GM12873 (cell line): ENCODE data around the gene ARHGEF16.

Source experiments
- CTCF ChIP-seq: IDR thresholded peaks from 2 replicates; pipeline ENCODE4 v1.5.1; 2012; ENCODE audit warnings: low read depth, mild to moderate bottlenecking, moderate library complexity, low read length, control low read depth; ENCODE audit not compliant: insufficient read depth; ENCODE audit errors: missing control alignments

The ARHGEF16 gene

GRCh38 chr1:3521426-3521825 is 67.0 kb downstream of the ARHGEF16 start:
- TF ChIP-seq CTCF = no peak

GRCh38 chr1:3522112-3522511 is 67.6 kb downstream of the ARHGEF16 start:
- no peak for TF ChIP-seq CTCF

GRCh38 chr1:3522564-3523265 is 68.2 kb downstream of the ARHGEF16 start:
- no peak for TF ChIP-seq CTCF

- TF ChIP-seq CTCF = no peak
Measured at GRCh38 chr1:3523980-3524379, 69.5 kb downstream of the ARHGEF16 start.

- no peak for TF ChIP-seq CTCF
Measured at GRCh38 chr1:3524556-3525203, 70.2 kb downstream of the ARHGEF16 start.

- TF ChIP-seq CTCF = no peak
Measured at GRCh38 chr1:3525551-3526482, 71.4 kb downstream of the ARHGEF16 start.

- TF ChIP-seq CTCF = no peak
Measured at GRCh38 chr1:3527774-3528173, 73.3 kb downstream of the ARHGEF16 start.
